Measurements from ENCODE around the gene ZNF513.
A peak's percentile ranks its signal among the peaks of the same experiment; 100 is the strongest.

The ZNF513 gene

DNA sequence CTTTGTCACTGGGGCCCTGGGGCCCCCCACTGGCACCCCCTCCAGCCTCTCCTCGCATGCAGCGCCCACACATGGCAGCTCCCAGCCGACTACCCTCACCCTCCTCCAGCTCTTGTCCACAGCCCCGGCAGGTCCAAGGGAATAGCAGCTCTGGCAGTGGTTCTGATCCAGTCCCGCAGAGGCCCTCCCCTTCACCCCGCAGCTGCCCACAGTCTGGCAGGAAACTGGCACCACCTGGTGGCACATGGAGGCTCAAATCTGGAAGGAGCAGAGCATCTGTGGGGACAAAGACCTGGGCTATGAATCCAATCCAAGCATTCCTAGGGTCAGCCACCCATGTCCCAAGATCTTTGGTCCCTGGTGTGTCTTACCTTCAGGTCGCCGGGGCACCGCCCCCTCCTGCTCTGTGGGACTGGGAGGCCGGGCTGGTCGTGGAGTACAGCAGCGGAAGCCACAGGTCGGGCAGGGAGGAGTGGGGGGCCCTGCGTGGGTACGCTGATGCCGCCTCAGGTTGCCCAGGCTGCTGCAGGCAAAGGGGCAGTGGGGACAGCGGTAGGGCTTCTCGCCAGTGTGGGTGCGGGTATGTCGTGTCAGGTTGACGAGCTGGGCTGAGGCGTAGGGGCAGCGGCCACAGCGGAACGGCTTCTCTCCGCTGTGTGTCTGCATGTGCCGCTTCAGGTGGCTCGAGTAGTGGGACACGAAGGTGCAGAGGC lies 2.3 kb downstream of the ZNF513 start:
- no peak for TF ChIP-seq POLR2A (IDR thresholded peaks at IDR 0.05; ENCODE audit: extremely low read depth, insufficient read length)
- TF ChIP-seq, protein P1, sequence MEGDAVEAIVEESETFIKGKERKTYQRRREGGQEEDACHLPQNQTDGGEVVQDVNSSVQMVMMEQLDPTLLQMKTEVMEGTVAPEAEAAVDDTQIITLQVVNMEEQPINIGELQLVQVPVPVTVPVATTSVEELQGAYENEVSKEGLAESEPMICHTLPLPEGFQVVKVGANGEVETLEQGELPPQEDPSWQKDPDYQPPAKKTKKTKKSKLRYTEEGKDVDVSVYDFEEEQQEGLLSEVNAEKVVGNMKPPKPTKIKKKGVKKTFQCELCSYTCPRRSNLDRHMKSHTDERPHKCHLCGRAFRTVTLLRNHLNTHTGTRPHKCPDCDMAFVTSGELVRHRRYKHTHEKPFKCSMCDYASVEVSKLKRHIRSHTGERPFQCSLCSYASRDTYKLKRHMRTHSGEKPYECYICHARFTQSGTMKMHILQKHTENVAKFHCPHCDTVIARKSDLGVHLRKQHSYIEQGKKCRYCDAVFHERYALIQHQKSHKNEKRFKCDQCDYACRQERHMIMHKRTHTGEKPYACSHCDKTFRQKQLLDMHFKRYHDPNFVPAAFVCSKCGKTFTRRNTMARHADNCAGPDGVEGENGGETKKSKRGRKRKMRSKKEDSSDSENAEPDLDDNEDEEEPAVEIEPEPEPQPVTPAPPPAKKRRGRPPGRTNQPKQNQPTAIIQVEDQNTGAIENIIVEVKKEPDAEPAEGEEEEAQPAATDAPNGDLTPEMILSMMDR (IDR thresholded peaks at IDR 0.05; ENCODE audit: low read depth, low read length): peak; percentile 32
- H3K4me3 ChIP-seq (ENCODE audit: low read depth, low read length): no peak overlapping the region
- DNase-seq (ENCODE audit: low read depth): no peak

DNA sequence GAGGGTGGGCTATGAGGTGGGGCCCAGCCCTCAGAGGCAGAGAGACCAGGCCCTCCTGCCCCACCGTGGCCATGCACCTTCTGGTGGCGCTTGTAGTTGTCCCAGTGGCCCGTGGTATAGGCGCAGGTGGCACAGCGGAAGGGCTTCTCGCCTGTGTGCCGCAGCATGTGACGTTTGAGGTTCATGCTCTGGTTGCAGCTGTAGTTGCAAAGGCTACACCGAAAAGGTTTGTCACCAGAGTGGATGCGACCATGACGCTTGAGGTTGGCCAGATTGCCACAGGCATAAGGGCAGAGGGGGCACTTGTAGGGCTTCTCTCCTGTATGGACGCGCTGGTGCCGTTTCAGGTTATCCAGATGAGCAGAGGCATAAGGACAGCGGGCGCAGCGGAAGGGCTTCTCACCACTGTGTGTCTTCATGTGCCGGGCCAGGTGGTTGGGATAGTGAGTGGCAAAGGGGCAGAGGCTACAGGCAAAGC lies 2.9 kb downstream of the ZNF513 start:
- no peak for DNase-seq (ENCODE audit: low read depth)
- TF ChIP-seq POLR2A (IDR thresholded peaks at IDR 0.05; ENCODE audit: extremely low read depth, insufficient read length): peak; percentile 22
- TF ChIP-seq, protein P1 (IDR thresholded peaks at IDR 0.05; ENCODE audit: low read depth, low read length): no peak
- H3K4me3 ChIP-seq (ENCODE audit: low read depth, low read length): no peak overlapping the region

DNA sequence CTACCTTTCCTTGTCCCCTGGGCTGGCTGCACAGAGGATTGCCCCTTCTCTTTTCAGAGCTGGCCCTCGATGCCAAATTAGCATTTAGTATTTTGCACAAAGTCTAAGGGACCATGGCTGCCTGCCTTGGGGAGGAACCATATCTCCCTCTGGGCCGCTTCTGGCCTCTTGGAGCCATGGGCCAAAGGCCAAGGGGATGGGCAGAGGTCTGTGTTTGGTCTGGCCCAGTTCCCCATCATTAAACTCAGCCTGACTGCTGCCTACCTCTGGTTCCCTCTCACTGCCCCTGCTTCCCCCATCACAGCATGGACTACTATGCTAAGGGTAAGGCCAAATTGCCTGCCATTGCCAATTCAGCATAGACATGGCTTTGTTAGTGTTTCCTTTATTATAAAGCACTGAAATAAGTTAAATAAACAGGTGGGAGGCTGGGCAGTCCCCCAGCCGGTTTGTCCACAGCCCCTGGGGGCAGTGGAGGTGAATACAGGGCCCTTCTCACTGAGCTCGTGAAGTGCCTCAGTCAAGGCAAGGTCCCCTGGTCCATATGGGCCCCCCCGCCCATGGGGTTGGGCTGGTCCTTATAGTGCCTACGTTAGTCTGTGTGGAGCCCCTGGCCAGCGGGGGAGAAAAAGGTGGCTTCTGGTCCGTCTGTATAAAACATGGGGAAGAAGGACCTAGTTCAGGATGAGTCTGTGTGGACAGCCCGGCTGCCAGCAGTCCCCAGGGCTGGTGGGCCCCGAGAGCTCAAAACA lies 3.5 kb downstream of the ZNF513 start:
- TF ChIP-seq, protein P2, sequence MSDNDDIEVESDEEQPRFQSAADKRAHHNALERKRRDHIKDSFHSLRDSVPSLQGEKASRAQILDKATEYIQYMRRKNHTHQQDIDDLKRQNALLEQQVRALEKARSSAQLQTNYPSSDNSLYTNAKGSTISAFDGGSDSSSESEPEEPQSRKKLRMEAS (IDR thresholded peaks at IDR 0.05; ENCODE audit: low read depth, low read length): no peak
- TF ChIP-seq MYC (IDR thresholded peaks at IDR 0.05; ENCODE audit: low read depth, low read length) (no peak), POLR2A (IDR thresholded peaks at IDR 0.05; ENCODE audit: extremely low read depth, insufficient read length) (no peak)
- TF ChIP-seq, protein P1 (IDR thresholded peaks at IDR 0.05; ENCODE audit: low read depth, low read length): no peak
- no peak for DNase-seq (ENCODE audit: low read depth)

DNA sequence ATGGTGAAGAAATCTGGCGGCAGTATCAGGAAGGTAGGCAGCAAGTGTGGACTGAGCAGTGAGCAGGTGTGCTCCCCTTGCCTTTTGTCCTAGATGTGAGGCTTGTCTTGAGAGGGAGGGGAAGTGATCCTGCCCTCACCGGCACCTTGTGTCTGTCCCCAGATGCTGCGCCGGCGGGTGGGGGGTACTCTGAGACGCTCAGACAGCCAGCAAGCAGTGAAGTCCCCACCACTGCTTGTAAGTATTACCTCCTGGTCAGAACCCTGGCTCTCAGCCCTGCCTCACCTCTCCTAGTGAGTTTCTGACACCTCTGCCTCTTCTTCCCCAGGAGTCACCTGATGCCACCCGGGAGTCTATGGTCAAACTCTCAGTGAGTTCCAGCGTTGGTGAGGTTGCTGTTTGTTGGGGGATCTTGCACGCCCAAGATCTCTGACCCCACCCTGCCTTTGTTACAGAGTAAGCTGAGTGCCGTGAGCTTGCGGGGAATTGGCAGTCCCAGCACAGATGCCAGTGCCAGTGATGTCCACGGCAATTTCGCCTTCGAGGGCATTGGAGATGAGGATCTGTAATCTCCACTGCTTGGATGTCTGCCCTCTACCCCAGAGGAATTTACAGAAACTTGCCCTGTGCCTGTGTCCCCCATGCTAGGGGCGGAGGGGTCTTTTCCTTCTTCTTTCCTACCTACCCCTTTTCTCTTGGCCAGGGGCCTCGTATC lies 4.2 kb downstream of the ZNF513 start:
- TF ChIP-seq, protein P1 (IDR thresholded peaks at IDR 0.05; ENCODE audit: low read depth, low read length): no peak
- TF ChIP-seq MYC (IDR thresholded peaks at IDR 0.05; ENCODE audit: low read depth, low read length) (no peak), POLR2A (IDR thresholded peaks at IDR 0.05; ENCODE audit: extremely low read depth, insufficient read length) (no peak)
- TF ChIP-seq, protein P2 (IDR thresholded peaks at IDR 0.05; ENCODE audit: low read depth, low read length): no peak
- no peak overlapping the region for H3K4me3 ChIP-seq (ENCODE audit: low read depth, low read length)
- no peak for DNase-seq (ENCODE audit: low read depth)

More for the DNA sequence above, 3.5 kb downstream of the ZNF513 start:
- H3K4me3 ChIP-seq (ENCODE audit: low read depth, low read length): no peak overlapping the region

DNA sequence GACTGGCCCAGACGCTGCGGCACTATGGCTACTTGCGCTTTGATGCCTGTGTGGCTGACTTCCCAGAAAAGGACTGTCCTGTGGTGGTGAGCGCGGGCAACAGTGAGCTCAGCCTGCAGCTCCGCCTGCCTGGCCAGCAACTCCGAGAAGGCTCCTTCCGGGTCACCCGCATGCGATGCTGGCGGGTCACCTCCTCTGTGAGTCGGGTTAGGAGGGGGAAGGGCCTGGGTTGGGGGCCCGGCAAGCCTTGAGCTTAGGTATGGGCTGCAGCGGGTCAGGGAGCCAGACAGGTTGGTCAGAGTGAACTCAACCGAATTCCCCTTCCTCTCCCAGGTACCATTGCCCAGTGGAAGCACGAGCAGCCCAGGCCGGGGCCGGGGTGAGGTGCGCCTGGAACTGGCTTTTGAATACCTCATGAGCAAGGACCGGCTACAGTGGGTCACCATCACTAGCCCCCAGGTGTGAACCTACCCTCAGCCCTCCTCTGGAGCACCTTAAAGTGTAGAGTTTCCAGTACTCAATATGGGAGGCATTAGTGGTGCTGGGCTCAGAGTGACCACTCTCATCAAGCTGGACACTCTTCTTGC lies 4.9 kb downstream of the ZNF513 start:
- TF ChIP-seq, protein P2 (IDR thresholded peaks at IDR 0.05; ENCODE audit: low read depth, low read length): no peak
- no peak for TF ChIP-seq MYC (IDR thresholded peaks at IDR 0.05; ENCODE audit: low read depth, low read length)
- TF ChIP-seq, protein P1 (IDR thresholded peaks at IDR 0.05; ENCODE audit: low read depth, low read length): no peak
- no peak for TF ChIP-seq POLR2A (IDR thresholded peaks at IDR 0.05; ENCODE audit: extremely low read depth, insufficient read length)
- no peak for DNase-seq (ENCODE audit: low read depth)
- H3K4me3 ChIP-seq (ENCODE audit: low read depth, low read length): no peak overlapping the region

Measured in NB4 (cell line).